Gastroesophageal sphincter (tissue), 3 donors: Measurements from ENCODE around the gene AKT3.

Experiments used
- CTCF ChIP-seq, 4 experiments: fragments of 200-600 bp in 2 of 4; fragments of 450-650 bp in 2 of 4; sonication (generic) in 1 of 4; IDR thresholded peaks; one replicate each; pipeline ENCODE4 v1.5.1; 2017 to 2019; ENCODE audit warnings: antibody characterized with exemption in 4 of 4, mild to moderate bottlenecking in 2 of 4, moderate library complexity in 2 of 4
- EP300 ChIP-seq: sonication (generic); formaldehyde crosslinking; IDR thresholded peaks from one replicate; pipeline ENCODE4 v1.6.1; 2017; ENCODE audit warnings: antibody characterized with exemption, mild to moderate bottlenecking
- POLR2A ChIP-seq, 2 donors: fragments of 450-650 bp; IDR thresholded peaks; one replicate each; pipeline ENCODE4 v1.6.1; 2017; ENCODE audit warnings: antibody characterized with exemption in 2 of 2, mild to moderate bottlenecking in 2 of 2, moderate library complexity in 1 of 2
- POLR2AphosphoS5 ChIP-seq: sonication (generic); formaldehyde crosslinking; IDR thresholded peaks from one replicate; pipeline ENCODE4 v1.6.1; 2017; ENCODE audit warnings: antibody characterized with exemption

- TF ChIP-seq CTCF (IDR thresholded peaks at IDR 0.05) (no peak), POLR2A (IDR thresholded peaks at IDR 0.05) (no peak), POLR2AphosphoS5 (peak; percentile 11), EP300 (no peak)
Measured at GRCh38 chr1:243850202-243850451, at the start of gene AKT3.
